GM13976 (cell line): Measurements from ENCODE around the gene DELE1.

ENCODE experiments used
- DNase-seq: peaks from one replicate; pipeline ENCODE4 v3.0.0; 2012; ENCODE audit warnings: low spot score
- CTCF ChIP-seq: IDR thresholded peaks from 2 replicates; pipeline ENCODE4 v1.5.1; 2012; ENCODE audit warnings: borderline replicate concordance, mild to moderate bottlenecking; ENCODE audit not compliant: insufficient read depth; ENCODE audit errors: extremely low read depth, missing control alignments, control extremely low read depth
- in situ Hi-C: fragments of 300-500 bp; cut with MboI; formaldehyde crosslinking; loops from one replicate; pipeline ENCODE4 v1.12.0; 2022; ENCODE audit warnings: low sequenced_read_pairs, mixed read lengths, inconsistent platforms; ENCODE audit not compliant: unreplicated experiment

DELE1 gene

GRCh38 chr5:141961466-141961865 is 37.8 kb downstream of the DELE1 start:
- no peak for TF ChIP-seq CTCF
- in situ Hi-C loops: no loop called here
- no peak for DNase-seq

- TF ChIP-seq CTCF: no peak
- DNase-seq: no peak
- in situ Hi-C loops: no loop called here
Observed at GRCh38 chr5:141963701-141964100, 40.0 kb downstream of the DELE1 start.

GRCh38 chr5:141965071-141965470 is 41.4 kb downstream of the DELE1 start:
- in situ Hi-C loops: no loop called here
- TF ChIP-seq CTCF: no peak
- DNase-seq: no peak

GRCh38 chr5:141966275-141966962 is 42.7 kb downstream of the DELE1 start:
- in situ Hi-C loops: no loop called here

GRCh38 chr5:141966963-141967333 is 43.3 kb downstream of the DELE1 start:
- in situ Hi-C loops: no loop called here
- no peak for DNase-seq
- no peak for TF ChIP-seq CTCF

More at GRCh38 chr5:141966275-141966962, 42.7 kb downstream of the DELE1 start:
- DNase-seq: no peak
- no peak for TF ChIP-seq CTCF

GRCh38 chr5:141968914-141969608 is 45.4 kb downstream of the DELE1 start, which contains the start of gene RNF14:
TSS of gene RNF14 (plus strand) at chr5:141969105. CDS start at chr5:141973589, 4,484 bp downstream.
- DNase-seq: peak; percentile 95
- peak; percentile 94 for TF ChIP-seq CTCF
- in situ Hi-C loops: no loop called here
